Caco-2 (cell line): ENCODE results near the gene TANGO2. TPM values are rescaled to one million over a fixed set of nuclear protein-coding genes. Genes with fewer than 3 reads are reported as not detected.

Source experiments
- BruUV-seq: library from RNA; stranded (reverse); fragments of 400-500 nt; replicated peaks from 2 replicates; lab custom pipeline; 2021; lab: Mats Ljungman, UMichigan
- CTCF ChIA-PET: fragments of 300-600 bp; sonication (Branson Sonifier 250); formaldehyde crosslinking; loops from one replicate; lab custom pipeline; 2022; ENCODE audit warnings: antibody characterized with exemption; lab: Charles Lee
- POLR2A ChIA-PET: fragments of 300-600 bp; sonication (Branson Sonifier 250); formaldehyde crosslinking; loops from one replicate; lab custom pipeline; 2022; ENCODE audit warnings: antibody characterized with exemption; lab: Charles Lee
- DNase-seq, 2 experiments: peaks; one replicate each; pipeline versions ENCODE4 v3.0.0 to v3.0.0-alpha.2; 2020 to 2022
- H3K27me3 ChIP-seq: replicated peaks from 2 replicates; pipeline ENCODE4 v1.6.0; 2011; ENCODE audit warnings: low read length; ENCODE audit not compliant: control insufficient read depth, insufficient read depth
- H3K36me3 ChIP-seq: 2 replicates; pipeline ENCODE4 v1.5.1; 2011; ENCODE audit warnings: low read length; ENCODE audit not compliant: control insufficient read depth, insufficient read depth
- H3K4me1 ChIP-seq: fragments of 250-450 bp; sonication (Bioruptor Pico); 2 replicates; pipeline ENCODE4 v1.5.1; 2020; ENCODE audit warnings: mild to moderate bottlenecking
- H3K4me3 ChIP-seq: 2 replicates; pipeline ENCODE4 v1.5.1; 2011; ENCODE audit warnings: low read depth, mild to moderate bottlenecking, control low read depth, low read length
- H3K9me3 ChIP-seq: fragments of 250-450 bp; sonication (Bioruptor Pico); 2 replicates; pipeline ENCODE4 v1.5.1; 2020; ENCODE audit warnings: mild to moderate bottlenecking, moderate library complexity
- H3K27ac Mint-ChIP-seq: one replicate; pipeline ENCODE4 v1.8.0; 2022; ENCODE audit warnings: mixed read lengths; ENCODE audit not compliant: unreplicated experiment
- H3K27me3 Mint-ChIP-seq: one replicate; pipeline ENCODE4 v1.8.0; 2022; ENCODE audit warnings: mixed read lengths; ENCODE audit not compliant: insufficient read depth, unreplicated experiment
- H3K36me3 Mint-ChIP-seq: one replicate; pipeline ENCODE4 v1.8.0; 2022; ENCODE audit warnings: mild to moderate bottlenecking, mixed read lengths; ENCODE audit not compliant: insufficient read depth, unreplicated experiment
- H3K4me1 Mint-ChIP-seq: one replicate; pipeline ENCODE4 v1.8.0; 2022; ENCODE audit warnings: low read depth, mixed read lengths; ENCODE audit not compliant: unreplicated experiment
- H3K4me3 Mint-ChIP-seq: one replicate; pipeline ENCODE4 v1.8.0; 2022; ENCODE audit warnings: mild to moderate bottlenecking, moderate library complexity, mixed read lengths; ENCODE audit not compliant: unreplicated experiment
- H3K9me3 Mint-ChIP-seq: one replicate; pipeline ENCODE4 v1.8.0; 2022; ENCODE audit warnings: mixed read lengths; ENCODE audit not compliant: unreplicated experiment
- CTCF ChIP-seq, 2 experiments: fragments of 200-600 bp in 1 of 2; IDR thresholded peaks; 1 replicate in 1 of 2; 2 replicates in 1 of 2; pipeline versions ENCODE4 v1.5.1 to v1.8.0; 2011 to 2022; ENCODE audit warnings: antibody characterized with exemption in 1 of 2, control low read depth in 1 of 2, inconsistent platforms in 1 of 2, low read depth in 1 of 2, low read length in 1 of 2, mild to moderate bottlenecking in 1 of 2, moderate library complexity in 1 of 2; ENCODE audit not compliant: insufficient read depth in 1 of 2, severe bottlenecking in 1 of 2, unreplicated experiment in 1 of 2
- intact Hi-C: fragments of 100-400 bp; cut with micrococcal nuclease; formaldehyde crosslinking; loops from one replicate; pipeline ENCODE4 v1.10.0; 2022; ENCODE audit not compliant: unreplicated experiment
- total RNA-seq: library from RNA; stranded (reverse); gene quantifications from 2 replicates; pipeline ENCODE4 v1.2.3, GENCODE V29; 2022

The TANGO2 gene
- total RNA-seq, 1 experiment from 2014 or later = 26.6 TPM

- ChIA-PET POLR2A (no interaction called here), CTCF (no interaction called here)
- Histone ChIP-seq H3K27me3 (no peaks in the 10 kb centered on the region), H3K4me3 (no peak overlapping the region), H3K4me1 (no peaks in the 10 kb centered on the region), H3K9me3 (peaks cover 4% of the 10 kb centered on the region; the same call in 1 of the 2 replicates), H3K36me3 (peaks cover 2% of the 10 kb centered on the region)
- Mint-ChIP-seq H3K36me3 (peaks cover 22% of the 10 kb centered on the region), H3K4me1 (no peaks in the 10 kb centered on the region), H3K27ac (no peak overlapping the region), H3K27me3 (no peaks in the 10 kb centered on the region), H3K4me3 (no peak overlapping the region), H3K9me3 (no peaks in the 10 kb centered on the region)
- TF ChIP-seq CTCF (IDR thresholded peaks at IDR 0.05; ENCODE audit: insufficient read depth in 1 of 2, low read depth in 1 of 2, low read length in 1 of 2, severe bottlenecking in 1 of 2, unreplicated experiment in 1 of 2) = no peak
- intact Hi-C loops = no loop called here
- BruUV-seq = no TSS peak
- DNase-seq = no peak
These were observed 22.4 kb downstream of the TANGO2 start for GRCh38 chr22:20043057-20043996.

- Histone ChIP-seq H3K36me3 (peaks cover 2% of the 10 kb centered on the region), H3K9me3 (peaks cover 6% of the 10 kb centered on the region; the same call in 1 of the 2 replicates), H3K4me3 (no peak overlapping the region), H3K27me3 (no peaks in the 10 kb centered on the region), H3K4me1 (no peaks in the 10 kb centered on the region)
- BruUV-seq = no TSS peak
- Mint-ChIP-seq H3K27ac (no peak overlapping the region), H3K27me3 (no peaks in the 10 kb centered on the region), H3K4me1 (no peaks in the 10 kb centered on the region), H3K36me3 (peaks cover 29% of the 10 kb centered on the region), H3K4me3 (no peak overlapping the region), H3K9me3 (no peaks in the 10 kb centered on the region)
- no peak for TF ChIP-seq CTCF (IDR thresholded peaks at IDR 0.05; ENCODE audit: insufficient read depth in 1 of 2, low read depth in 1 of 2, low read length in 1 of 2, severe bottlenecking in 1 of 2, unreplicated experiment in 1 of 2)
- CTCF ChIA-PET = no interaction called here
- POLR2A ChIA-PET = no interaction called here
- DNase-seq = no peak
- intact Hi-C loops = no loop called here
These were observed 23.1 kb downstream of the TANGO2 start for GRCh38 chr22:20043997-20044342.

GRCh38 chr22:20044495-20045151, 23.7 kb downstream of the TANGO2 start:
- intact Hi-C loops = no loop called here
- no peak overlapping the region for H3K27ac Mint-ChIP-seq
- H3K9me3 ChIP-seq = peaks cover 6% of the 10 kb centered on the region; the same call in 1 of the 2 replicates
- no peaks in the 10 kb centered on the region for H3K9me3 Mint-ChIP-seq
- H3K27me3 Mint-ChIP-seq = no peaks in the 10 kb centered on the region
- TF ChIP-seq CTCF (IDR thresholded peaks at IDR 0.05; ENCODE audit: insufficient read depth in 1 of 2, low read depth in 1 of 2, low read length in 1 of 2, severe bottlenecking in 1 of 2, unreplicated experiment in 1 of 2) = no peak
- CTCF ChIA-PET = no interaction called here
- no peak overlapping the region for H3K4me3 Mint-ChIP-seq
- no peak for DNase-seq
- H3K4me1 Mint-ChIP-seq = no peaks in the 10 kb centered on the region
- H3K27me3 ChIP-seq = no peaks in the 10 kb centered on the region
- POLR2A ChIA-PET = no interaction called here
- H3K4me1 ChIP-seq = no peaks in the 10 kb centered on the region
- H3K4me3 ChIP-seq = no peak overlapping the region
- peaks cover 34% of the 10 kb centered on the region for H3K36me3 Mint-ChIP-seq
- peaks cover 2% of the 10 kb centered on the region for H3K36me3 ChIP-seq
- BruUV-seq = no TSS peak
